GM19043 (cell line): ENCODE measurements around the gene SNX4.
"Not testable (repeated sequence)": the region's sequence is repeated elsewhere in the genome, so short reads cannot be mapped to it uniquely, and the experiment has no call there.

Experiments
- ATAC-seq: cut with Tn5 transposase; IDR thresholded peaks from one replicate; pipeline ENCODE4 v1.9.1; 2021; ENCODE audit warnings: low read depth; ENCODE audit not compliant: unreplicated experiment

SNX4 gene

DNA sequence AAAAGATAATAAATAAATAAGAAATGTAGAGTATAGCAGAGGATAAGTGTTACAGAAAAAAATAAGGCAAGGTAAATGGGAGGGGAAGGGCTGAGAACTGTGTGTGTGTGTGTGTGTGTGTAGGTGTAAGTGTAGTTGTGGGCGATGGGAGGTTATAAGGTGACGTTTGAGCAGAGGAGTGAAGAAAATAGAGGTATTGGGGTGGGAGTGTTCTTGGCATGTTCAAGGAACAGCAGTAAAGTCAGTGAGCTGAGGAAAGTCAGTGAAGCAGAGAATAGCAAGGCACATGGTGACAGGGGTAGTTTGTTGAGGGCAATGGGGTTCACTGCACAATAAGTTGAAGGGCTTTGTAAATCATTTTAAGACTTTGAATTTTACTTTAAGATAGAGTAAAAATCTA is 113.9 kb downstream of the SNX4 start:
- ATAC-seq: no peak

DNA sequence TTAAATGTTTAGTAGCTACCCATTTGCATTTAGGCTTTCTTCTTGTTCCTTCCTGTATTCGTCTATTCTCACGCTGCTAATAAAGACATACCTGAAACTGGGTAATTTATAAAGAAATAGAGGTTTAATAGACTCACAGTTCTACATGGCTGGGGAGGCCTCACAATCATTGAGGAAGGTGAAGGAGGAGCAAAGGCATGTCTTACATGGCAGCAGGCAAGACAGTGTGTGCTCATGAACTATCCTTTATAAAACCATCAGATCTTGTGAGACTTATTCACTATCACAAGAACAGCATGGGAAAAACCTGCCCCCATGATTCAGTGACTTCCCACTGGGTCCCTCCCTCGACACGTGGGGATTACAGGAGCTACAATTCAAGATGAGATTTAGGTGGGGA is 114.5 kb downstream of the SNX4 start:
- ATAC-seq: not testable (repeated sequence)

DNA sequence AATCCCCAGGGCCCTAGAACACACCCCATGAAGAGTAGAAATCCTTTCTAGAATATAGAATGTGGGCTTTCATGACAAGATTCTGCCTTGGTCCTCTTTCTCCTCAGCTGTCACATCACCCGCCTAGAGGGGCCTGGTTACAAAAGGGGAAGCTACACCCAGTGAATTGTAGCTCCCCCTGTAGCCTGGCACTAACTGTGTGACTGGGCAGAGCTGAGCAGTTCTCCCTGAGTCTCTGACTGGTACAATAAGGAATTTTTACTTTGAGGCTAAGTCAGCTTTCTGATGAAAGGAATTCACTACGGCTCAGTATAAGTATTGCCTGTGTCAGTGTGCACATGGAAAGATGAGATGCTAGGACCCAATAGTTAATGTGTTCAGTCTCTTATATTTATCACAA is 116.2 kb downstream of the SNX4 start:
- ATAC-seq: no peak

DNA sequence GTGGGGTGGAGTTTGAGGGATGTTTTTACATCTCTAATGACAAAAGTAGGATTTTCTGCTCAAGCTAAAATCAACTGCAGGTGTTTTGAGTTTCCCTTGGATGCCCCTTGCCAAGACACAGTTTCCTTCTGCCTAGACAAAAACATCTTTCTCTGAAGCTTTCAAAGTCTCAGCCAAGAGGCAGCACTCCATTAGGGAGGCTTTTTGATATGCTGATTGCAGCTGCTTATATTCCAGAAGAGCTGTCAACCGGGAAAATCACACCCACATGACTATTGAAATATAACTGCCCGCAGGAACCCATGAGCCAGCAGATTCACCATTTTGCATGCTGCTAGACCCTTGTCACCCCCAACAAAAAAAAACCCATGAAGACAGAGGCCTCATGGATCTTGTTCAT is 117.4 kb downstream of the SNX4 start:
- no peak for ATAC-seq

DNA sequence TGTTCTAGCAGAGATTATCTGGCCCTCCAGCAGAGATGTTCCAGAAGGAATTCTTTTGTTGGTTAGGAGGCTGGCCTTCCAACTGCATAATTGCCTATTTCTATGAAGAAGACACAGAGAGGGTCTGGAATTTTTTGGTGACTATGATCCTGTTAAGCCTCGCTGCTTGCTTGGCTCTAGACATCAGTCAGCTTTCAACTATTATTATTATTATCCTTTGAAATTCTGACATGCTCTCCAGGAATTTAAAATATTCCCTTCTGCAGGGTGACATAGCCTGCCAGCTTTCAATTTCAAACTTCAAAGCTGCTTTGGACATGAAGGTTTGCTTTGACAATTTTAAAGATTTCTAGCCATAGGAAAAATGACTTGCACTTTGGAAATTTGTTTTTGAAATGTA is 118.6 kb downstream of the SNX4 start:
- no peak for ATAC-seq

DNA sequence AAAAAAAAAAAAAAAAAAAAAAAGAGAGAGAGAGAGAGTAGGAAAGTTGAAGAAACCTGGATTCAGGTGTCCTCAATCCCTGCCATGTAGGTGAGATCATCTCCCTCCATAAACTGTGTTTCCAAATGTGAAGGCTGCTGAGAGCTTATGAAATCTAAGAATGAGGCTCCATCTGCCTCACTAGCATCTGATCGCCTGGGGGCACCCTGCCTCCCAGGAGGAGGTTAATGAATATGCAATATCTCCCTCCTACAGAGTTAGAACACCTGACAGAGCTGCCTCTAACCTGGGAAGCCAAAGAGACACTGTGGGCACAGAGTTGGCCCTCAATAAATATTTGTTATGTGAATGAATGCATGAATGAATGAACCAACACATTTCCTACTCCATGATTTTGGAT is 121.0 kb downstream of the SNX4 start:
- no peak for ATAC-seq
